ENCODE results near the gene NOX3.

The NOX3 gene, protein sequence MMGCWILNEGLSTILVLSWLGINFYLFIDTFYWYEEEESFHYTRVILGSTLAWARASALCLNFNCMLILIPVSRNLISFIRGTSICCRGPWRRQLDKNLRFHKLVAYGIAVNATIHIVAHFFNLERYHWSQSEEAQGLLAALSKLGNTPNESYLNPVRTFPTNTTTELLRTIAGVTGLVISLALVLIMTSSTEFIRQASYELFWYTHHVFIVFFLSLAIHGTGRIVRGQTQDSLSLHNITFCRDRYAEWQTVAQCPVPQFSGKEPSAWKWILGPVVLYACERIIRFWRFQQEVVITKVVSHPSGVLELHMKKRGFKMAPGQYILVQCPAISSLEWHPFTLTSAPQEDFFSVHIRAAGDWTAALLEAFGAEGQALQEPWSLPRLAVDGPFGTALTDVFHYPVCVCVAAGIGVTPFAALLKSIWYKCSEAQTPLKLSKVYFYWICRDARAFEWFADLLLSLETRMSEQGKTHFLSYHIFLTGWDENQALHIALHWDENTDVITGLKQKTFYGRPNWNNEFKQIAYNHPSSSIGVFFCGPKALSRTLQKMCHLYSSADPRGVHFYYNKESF

GRCh38 chr6:155455766-155456165 is at the start of gene NOX3:
NOX3 (minus strand) TSS chr6:155455839; CDS start chr6:155455800, 39 bp downstream.
- H3K9me3 ChIP-seq (replicated peaks; ENCODE audit: insufficient read depth, low read length): no peaks in the 10 kb centered on the region
- no peak within 1 kb of the TSS for H3K4me2 ChIP-seq (ENCODE audit: low read depth, low read length)
- H3K9ac ChIP-seq (ENCODE audit: low read length): no peak within 1 kb of the TSS
- no peaks in the 10 kb centered on the region for H3K27me3 ChIP-seq (replicated peaks; ENCODE audit: insufficient read depth, low read length)
- no peak for TF ChIP-seq CTCF (IDR thresholded peaks at IDR 0.05; ENCODE audit: low read length)
- no peak for TF ChIP-seq EZH2phosphoT487 (IDR thresholded peaks at IDR 0.05; ENCODE audit: low read length)
- no peaks in the 10 kb centered on the region for H3F3A ChIP-seq (ENCODE audit: insufficient read depth, low read length)
- no peaks in the 10 kb centered on the region for H3K4me1 ChIP-seq (ENCODE audit: low read length)
- no peak within 1 kb of the TSS for H3K4me3 ChIP-seq (ENCODE audit: low read length)
- H3K36me3 ChIP-seq (replicated peaks; ENCODE audit: insufficient read depth, low read length): no peaks in the 10 kb centered on the region
- H3K9me2 ChIP-seq (replicated peaks; ENCODE audit: insufficient read depth, low read length): no peaks in the 10 kb centered on the region
- H3K79me2 ChIP-seq (ENCODE audit: low read length): no peaks in the 10 kb centered on the region
- DNase-seq: no peak
- H2AFZ ChIP-seq (ENCODE audit: low read length): no peak within 1 kb of the TSS
- H3K27ac ChIP-seq (ENCODE audit: low read length): no peak within 1 kb of the TSS
- no peaks in the 10 kb centered on the region for H4K20me1 ChIP-seq (ENCODE audit: insufficient read depth, low read length)

GRCh38 chr6:155504848-155505607 is 49.4 kb upstream of the NOX3 start:
- H4K20me1 ChIP-seq (ENCODE audit: insufficient read depth, low read length): no peaks in the 10 kb centered on the region
- H3K9me2 ChIP-seq (replicated peaks; ENCODE audit: insufficient read depth, low read length): no peaks in the 10 kb centered on the region
- no peak overlapping the region for H2AFZ ChIP-seq (ENCODE audit: low read length)
- no peaks in the 10 kb centered on the region for H3K27me3 ChIP-seq (replicated peaks; ENCODE audit: insufficient read depth, low read length)
- no peaks in the 10 kb centered on the region for H3K9me3 ChIP-seq (replicated peaks; ENCODE audit: insufficient read depth, low read length)
- H3K4me1 ChIP-seq (ENCODE audit: low read length): no peaks in the 10 kb centered on the region
- H3K27ac ChIP-seq (ENCODE audit: low read length): no peak overlapping the region
- H3K9ac ChIP-seq (ENCODE audit: low read length): no peak overlapping the region
- no peak overlapping the region for H3K4me2 ChIP-seq (ENCODE audit: low read depth, low read length)
- TF ChIP-seq EZH2 (optimal IDR thresholded peaks at IDR 0.05; ENCODE audit: low read depth, low read length): no peak
- no peak for TF ChIP-seq CTCF (IDR thresholded peaks at IDR 0.05; ENCODE audit: low read length)
- H3K36me3 ChIP-seq (replicated peaks; ENCODE audit: insufficient read depth, low read length): no peaks in the 10 kb centered on the region
- H3K4me3 ChIP-seq (ENCODE audit: low read length): no peak overlapping the region
- H3K79me2 ChIP-seq (ENCODE audit: low read length): no peaks in the 10 kb centered on the region
- DNase-seq: no peak
- no peaks in the 10 kb centered on the region for H3F3A ChIP-seq (ENCODE audit: insufficient read depth, low read length)

DNA sequence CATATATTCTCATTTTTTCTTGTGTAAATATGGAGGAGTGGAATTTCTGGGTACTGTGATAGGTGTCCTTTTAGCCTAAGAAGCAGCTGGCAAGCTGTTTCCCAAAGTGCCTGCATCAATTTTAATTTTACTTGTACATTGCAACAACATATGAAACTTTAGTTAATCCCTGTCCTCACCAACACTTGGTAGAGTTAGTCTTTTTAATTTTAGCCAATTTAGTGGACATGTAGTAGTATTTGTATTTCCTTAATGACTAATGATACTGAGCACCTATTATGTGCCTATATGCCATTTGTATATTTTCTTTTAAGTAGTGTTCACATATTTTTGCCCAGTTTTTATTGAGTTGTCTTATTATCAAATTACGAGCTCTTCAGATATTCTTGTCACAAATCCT is 46.8 kb upstream of the NOX3 start:
- no peak overlapping the region for H3K27ac ChIP-seq (ENCODE audit: low read length)
- DNase-seq: no peak
- H3K9me2 ChIP-seq (replicated peaks; ENCODE audit: insufficient read depth, low read length): no peaks in the 10 kb centered on the region
- no peak overlapping the region for H3K9ac ChIP-seq (ENCODE audit: low read length)
- no peaks in the 10 kb centered on the region for H3F3A ChIP-seq (ENCODE audit: insufficient read depth, low read length)
- no peaks in the 10 kb centered on the region for H3K9me3 ChIP-seq (replicated peaks; ENCODE audit: insufficient read depth, low read length)
- no peaks in the 10 kb centered on the region for H3K4me1 ChIP-seq (ENCODE audit: low read length)
- no peak overlapping the region for H3K4me2 ChIP-seq (ENCODE audit: low read depth, low read length)
- H3K79me2 ChIP-seq (ENCODE audit: low read length): no peaks in the 10 kb centered on the region
- no peaks in the 10 kb centered on the region for H3K36me3 ChIP-seq (replicated peaks; ENCODE audit: insufficient read depth, low read length)
- no peaks in the 10 kb centered on the region for H4K20me1 ChIP-seq (ENCODE audit: insufficient read depth, low read length)
- no peak overlapping the region for H2AFZ ChIP-seq (ENCODE audit: low read length)
- no peak overlapping the region for H3K4me3 ChIP-seq (ENCODE audit: low read length)
- H3K27me3 ChIP-seq (replicated peaks; ENCODE audit: insufficient read depth, low read length): no peaks in the 10 kb centered on the region
- TF ChIP-seq CTCF (IDR thresholded peaks at IDR 0.05; ENCODE audit: low read length): no peak
- TF ChIP-seq EZH2phosphoT487 (IDR thresholded peaks at IDR 0.05; ENCODE audit: low read length): no peak
- TF ChIP-seq EZH2 (optimal IDR thresholded peaks at IDR 0.05; ENCODE audit: low read depth, low read length): no peak

Data from MM.1S (cell line).